ENCODE measurements around the gene MAP2K6.

The MAP2K6 gene

DNA sequence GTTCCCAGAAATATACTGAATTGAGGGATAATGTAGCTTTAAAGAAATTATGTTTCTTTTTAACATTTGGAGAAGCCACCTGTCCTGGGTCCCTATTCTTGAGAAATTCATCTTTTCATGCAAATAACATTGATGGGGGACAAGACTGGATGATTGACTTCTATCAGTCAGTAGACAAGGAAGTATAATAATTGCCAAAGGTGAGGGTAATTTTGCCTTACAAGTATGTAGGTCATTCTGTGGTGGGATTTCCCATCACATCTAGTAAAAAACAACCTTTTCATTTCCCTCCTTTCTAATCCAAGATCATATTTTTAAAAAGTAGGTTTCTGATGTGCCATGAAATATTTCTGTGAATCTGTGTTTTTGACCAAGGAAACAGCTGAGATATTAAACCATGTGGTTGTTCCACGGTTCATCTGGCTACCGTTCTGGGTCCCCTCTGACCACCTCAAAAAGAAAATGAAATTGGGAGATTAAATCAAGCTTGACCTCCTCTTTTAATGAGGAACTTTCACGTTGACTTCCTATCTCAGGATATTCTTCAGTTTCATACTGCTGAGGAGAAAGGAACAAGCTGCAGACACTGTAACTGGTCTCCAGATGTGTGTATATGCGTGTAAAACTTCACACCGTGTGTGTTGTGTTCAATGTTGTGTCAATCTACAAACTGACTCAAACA, 138.6 kb downstream of the MAP2K6 start:
- Mint-ChIP-seq H3K36me3 (ENCODE audit: low read depth) (peaks cover 36% of the 10 kb centered on the region), H3K27me3 (ENCODE audit: low read depth) (no peaks in the 10 kb centered on the region), H3K9me3 (no peaks in the 10 kb centered on the region), H3K27ac (no peak overlapping the region), H3K4me3 (no peak overlapping the region), H3K4me1 (no peaks in the 10 kb centered on the region)
- TF ChIP-seq, protein P1, sequence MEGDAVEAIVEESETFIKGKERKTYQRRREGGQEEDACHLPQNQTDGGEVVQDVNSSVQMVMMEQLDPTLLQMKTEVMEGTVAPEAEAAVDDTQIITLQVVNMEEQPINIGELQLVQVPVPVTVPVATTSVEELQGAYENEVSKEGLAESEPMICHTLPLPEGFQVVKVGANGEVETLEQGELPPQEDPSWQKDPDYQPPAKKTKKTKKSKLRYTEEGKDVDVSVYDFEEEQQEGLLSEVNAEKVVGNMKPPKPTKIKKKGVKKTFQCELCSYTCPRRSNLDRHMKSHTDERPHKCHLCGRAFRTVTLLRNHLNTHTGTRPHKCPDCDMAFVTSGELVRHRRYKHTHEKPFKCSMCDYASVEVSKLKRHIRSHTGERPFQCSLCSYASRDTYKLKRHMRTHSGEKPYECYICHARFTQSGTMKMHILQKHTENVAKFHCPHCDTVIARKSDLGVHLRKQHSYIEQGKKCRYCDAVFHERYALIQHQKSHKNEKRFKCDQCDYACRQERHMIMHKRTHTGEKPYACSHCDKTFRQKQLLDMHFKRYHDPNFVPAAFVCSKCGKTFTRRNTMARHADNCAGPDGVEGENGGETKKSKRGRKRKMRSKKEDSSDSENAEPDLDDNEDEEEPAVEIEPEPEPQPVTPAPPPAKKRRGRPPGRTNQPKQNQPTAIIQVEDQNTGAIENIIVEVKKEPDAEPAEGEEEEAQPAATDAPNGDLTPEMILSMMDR (IDR thresholded peaks at IDR 0.05; ENCODE audit: unreplicated experiment in 3 of 3): no peak

DNA sequence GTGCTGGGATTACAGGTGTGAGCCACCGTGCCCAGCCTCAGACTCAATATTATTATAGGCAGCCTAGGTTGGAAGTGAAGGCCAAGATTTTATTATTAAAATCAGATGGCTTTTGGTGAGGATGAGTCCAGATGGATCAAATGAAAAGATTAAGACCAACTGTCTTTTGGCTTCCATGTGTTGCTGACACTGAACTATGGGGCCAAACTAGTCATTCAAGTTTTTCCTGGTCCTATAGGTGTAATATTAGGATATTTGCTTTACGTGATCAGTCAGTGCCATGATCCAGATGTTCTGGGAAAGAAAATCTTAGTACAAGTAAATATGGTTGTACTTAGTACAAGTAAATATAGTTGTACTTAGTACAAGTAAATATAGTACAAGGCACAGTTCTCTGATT, 140.6 kb downstream of the MAP2K6 start:
- peaks cover 31% of the 10 kb centered on the region for H3K36me3 Mint-ChIP-seq (ENCODE audit: low read depth)
- no peaks in the 10 kb centered on the region for H3K9me3 Mint-ChIP-seq
- TF ChIP-seq, protein P1 (IDR thresholded peaks at IDR 0.05; ENCODE audit: unreplicated experiment in 3 of 3): no peak
- H3K4me3 Mint-ChIP-seq: no peak overlapping the region
- H3K4me1 Mint-ChIP-seq: no peaks in the 10 kb centered on the region
- H3K27me3 Mint-ChIP-seq (ENCODE audit: low read depth): no peaks in the 10 kb centered on the region
- no peak overlapping the region for H3K27ac Mint-ChIP-seq

DNA sequence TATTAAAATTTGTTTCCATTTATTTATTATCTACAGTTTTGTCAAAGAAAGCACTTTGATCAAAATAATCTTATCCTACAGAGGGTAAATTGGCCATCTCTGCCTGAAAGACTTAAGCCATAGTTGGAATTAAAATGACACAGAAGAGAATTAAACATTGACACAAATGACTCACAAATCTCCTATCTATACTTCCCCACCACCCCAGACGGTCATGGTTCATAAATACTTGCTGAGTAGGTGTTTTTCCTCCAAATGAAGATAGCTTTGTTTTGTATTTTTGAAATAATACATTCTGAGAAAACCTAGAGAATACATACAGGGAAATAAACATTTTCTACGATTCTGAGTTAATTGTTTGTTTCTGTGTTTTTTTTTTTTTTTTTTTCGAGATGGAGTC, 142.8 kb downstream of the MAP2K6 start:
- H3K36me3 Mint-ChIP-seq (ENCODE audit: low read depth): peaks cover 19% of the 10 kb centered on the region
- H3K4me3 Mint-ChIP-seq: no peak overlapping the region
- H3K9me3 Mint-ChIP-seq: no peaks in the 10 kb centered on the region
- no peak overlapping the region for H3K27ac Mint-ChIP-seq
- H3K27me3 Mint-ChIP-seq (ENCODE audit: low read depth): no peaks in the 10 kb centered on the region
- TF ChIP-seq, protein P1 (IDR thresholded peaks at IDR 0.05; ENCODE audit: unreplicated experiment in 3 of 3): no peak
- no peaks in the 10 kb centered on the region for H3K4me1 Mint-ChIP-seq

DNA sequence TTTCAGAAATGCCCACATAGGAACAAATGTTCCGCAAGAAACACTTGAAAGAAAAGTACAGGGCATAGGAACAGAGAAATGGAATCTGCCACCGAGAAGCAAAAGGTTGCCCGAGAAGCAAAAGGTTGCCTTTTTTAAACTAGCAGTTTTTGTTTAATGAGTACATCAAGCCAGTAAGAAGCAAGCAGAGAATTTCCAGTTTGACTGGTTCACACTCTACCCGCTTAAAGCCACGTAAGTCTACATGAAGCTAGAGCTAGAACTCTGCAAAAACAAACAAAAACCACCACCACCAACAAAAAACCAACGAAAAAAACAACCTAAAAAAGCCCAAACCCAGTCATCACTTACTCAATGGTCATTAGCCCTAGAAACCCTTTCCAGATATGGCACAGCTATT, 144.3 kb downstream of the MAP2K6 start:
- TF ChIP-seq, protein P1 (IDR thresholded peaks at IDR 0.05; ENCODE audit: unreplicated experiment in 3 of 3): no peak
- Mint-ChIP-seq H3K36me3 (ENCODE audit: low read depth) (peaks cover 4% of the 10 kb centered on the region), H3K4me1 (no peaks in the 10 kb centered on the region), H3K27ac (no peak overlapping the region), H3K9me3 (no peaks in the 10 kb centered on the region), H3K27me3 (ENCODE audit: low read depth) (peaks cover 3% of the 10 kb centered on the region), H3K4me3 (no peak overlapping the region)

DNA sequence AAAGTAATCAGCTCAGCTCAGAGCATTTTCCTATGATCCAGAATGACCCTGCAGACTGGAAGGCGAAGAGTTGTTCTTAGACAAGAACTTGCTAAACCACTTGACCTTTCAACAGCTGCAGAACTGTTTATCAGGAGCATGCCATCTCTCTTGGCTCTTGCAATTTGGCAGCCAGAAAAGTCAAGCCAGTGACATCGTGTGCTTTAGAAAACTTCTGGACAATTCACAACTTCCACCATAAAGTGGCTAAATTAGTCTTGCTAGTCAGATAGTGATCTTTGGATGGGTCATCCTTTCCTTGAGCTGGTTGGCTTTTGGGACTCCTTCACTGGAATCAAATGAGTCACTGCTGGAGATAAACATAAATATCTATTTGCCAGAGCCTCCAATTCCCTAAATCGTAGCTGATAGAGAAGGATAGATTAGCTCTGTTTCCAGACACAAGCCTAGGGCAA, 146.5 kb downstream of the MAP2K6 start:
- Mint-ChIP-seq H3K27me3 (ENCODE audit: low read depth) (peaks cover 3% of the 10 kb centered on the region), H3K36me3 (ENCODE audit: low read depth) (no peaks in the 10 kb centered on the region), H3K4me1 (no peaks in the 10 kb centered on the region), H3K4me3 (no peak overlapping the region), H3K27ac (no peak overlapping the region), H3K9me3 (no peaks in the 10 kb centered on the region)
- TF ChIP-seq, protein P1 (IDR thresholded peaks at IDR 0.05; ENCODE audit: unreplicated experiment in 3 of 3): no peak

DNA sequence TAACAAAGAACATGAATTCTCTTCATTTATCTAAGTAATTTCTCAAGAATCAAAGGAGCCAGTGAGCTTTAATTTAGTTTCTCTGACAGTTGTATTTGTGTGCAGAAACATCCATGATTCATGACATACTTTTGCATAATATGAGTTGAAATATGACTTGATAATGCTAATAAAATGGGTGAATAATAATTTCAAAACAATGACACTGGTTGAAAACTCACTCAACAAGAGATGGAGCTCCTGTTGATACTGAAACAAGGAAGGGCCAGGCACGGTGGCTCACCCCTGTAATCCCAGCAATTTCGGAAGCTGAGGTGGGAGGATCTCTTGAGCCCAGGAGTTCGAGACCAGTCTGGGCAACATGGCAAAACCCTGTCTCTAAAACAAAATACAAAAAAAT, 147.0 kb downstream of the MAP2K6 start:
- Mint-ChIP-seq H3K9me3 (no peaks in the 10 kb centered on the region), H3K27ac (no peak overlapping the region), H3K4me1 (no peaks in the 10 kb centered on the region), H3K4me3 (no peak overlapping the region), H3K27me3 (ENCODE audit: low read depth) (peaks cover 3% of the 10 kb centered on the region), H3K36me3 (ENCODE audit: low read depth) (no peaks in the 10 kb centered on the region)
- TF ChIP-seq, protein P1 (IDR thresholded peaks at IDR 0.05; ENCODE audit: unreplicated experiment in 3 of 3): no peak

Measured in nephron (organoid).